ENCODE results near the gene MPHOSPH6. TPM values are rescaled to one million over a fixed set of nuclear protein-coding genes. Genes with fewer than 3 reads are reported as not detected.
A peak's percentile ranks its signal among the peaks of the same experiment; 100 is the strongest.

Gene MPHOSPH6
- total and polyA plus RNA-seq, 2 of the 13 experiments (the other 11 are each of a cell fraction or from before 2014, with no cell fraction given), result 28.4 to 76.4 TPM

DNA sequence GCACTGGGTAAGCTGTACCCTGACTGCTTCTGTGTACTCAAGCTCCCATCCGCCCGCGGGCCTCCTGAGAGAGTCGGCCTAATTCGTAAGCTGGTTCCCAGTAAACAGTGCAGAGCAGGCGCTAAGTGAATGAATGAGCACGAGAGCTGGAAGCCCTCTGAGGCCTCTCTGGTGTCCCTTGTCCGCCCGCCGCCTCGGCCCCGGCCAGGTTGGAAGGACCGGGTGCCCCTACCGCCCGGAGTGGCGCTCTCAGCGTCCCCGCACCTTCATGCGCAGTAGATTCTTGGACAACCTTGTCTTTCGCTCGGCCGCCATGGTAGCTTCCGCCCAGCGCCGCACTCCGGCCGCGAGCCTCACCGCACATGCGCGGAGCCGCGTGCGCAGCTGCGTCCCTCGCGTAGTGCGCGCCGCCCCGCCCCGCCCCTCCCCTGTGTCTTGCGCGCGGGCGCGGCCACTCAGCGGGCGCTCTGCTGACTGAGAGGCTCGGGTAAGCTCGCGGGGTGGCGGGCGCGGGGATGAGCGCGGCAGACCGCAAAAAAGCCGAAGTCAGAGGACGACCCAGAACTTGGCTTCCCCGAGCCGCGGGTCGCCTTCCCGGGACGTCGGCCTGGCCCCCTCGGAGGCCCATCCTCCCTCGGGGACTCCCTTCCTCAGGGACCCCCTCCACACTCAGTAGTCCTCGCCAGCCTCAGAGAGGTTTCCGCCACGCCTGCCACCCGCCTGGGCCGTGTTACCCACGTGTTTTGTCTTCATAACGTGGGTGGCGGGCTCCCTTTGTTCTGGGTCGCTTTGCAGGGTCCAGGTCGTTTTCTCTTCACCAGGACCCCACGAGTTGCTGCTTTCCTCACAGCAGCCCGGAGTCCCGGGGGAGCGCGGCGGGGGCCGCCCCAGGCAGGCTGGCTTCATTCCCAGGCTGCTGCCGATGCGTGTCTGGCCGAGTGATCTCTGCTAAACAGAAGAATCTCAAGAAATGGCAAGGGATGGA, at the start of gene MPHOSPH6 (continued):
- TF ChIP-seq SALL1 (CRISPR knock-in tag; IDR thresholded peaks at IDR 0.05) (peak; percentile 95), ZNF879 (CRISPR knock-in tag; IDR thresholded peaks at IDR 0.05) (no peak), NFIB (CRISPR knock-in tag; IDR thresholded peaks at IDR 0.05; ENCODE audit: borderline replicate concordance) (no peak; the same call in 1 of the 2 replicates), SRY (CRISPR knock-in tag; IDR thresholded peaks at IDR 0.05) (peak; percentile 79), MIXL1 (CRISPR knock-in tag; IDR thresholded peaks at IDR 0.05) (no peak; the same call in 1 of the 2 replicates), ZNF30 (CRISPR knock-in tag; IDR thresholded peaks at IDR 0.05) (no peak), ZNF317 (CRISPR knock-in tag; IDR thresholded peaks at IDR 0.05) (peak; percentile 94), ZNF292 (CRISPR knock-in tag; IDR thresholded peaks at IDR 0.05; ENCODE audit: borderline replicate concordance, low read depth) (peak; percentile 30; the same call in 1 of the 2 replicates), ZFP36L2 (CRISPR knock-in tag; IDR thresholded peaks at IDR 0.05) (no peak; the same call in 1 of the 2 replicates), ZNF296 (CRISPR knock-in tag; conservative IDR thresholded peaks at IDR 0.05) (peak; percentile 68; the same call in 1 of the 2 replicates), IRF2 (CRISPR knock-in tag; IDR thresholded peaks at IDR 0.05) (peak; percentile 81), RCOR2 (CRISPR knock-in tag; IDR thresholded peaks at IDR 0.05) (0 out of 2 replicates have a peak, but pooled peaks have one; percentile 6), MIER3 (CRISPR knock-in tag; IDR thresholded peaks at IDR 0.05; ENCODE audit: borderline replicate concordance) (peak; percentile 36; the same call in 1 of the 2 replicates), ZNF615 (CRISPR knock-in tag; IDR thresholded peaks at IDR 0.05; ENCODE audit: borderline replicate concordance) (0 out of 2 replicates have a peak, but pooled peaks have one; percentile 52)
- TF ChIP-seq, protein P1, sequence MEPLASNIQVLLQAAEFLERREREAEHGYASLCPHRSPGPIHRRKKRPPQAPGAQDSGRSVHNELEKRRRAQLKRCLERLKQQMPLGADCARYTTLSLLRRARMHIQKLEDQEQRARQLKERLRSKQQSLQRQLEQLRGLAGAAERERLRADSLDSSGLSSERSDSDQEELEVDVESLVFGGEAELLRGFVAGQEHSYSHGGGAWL (CRISPR knock-in tag; IDR thresholded peaks at IDR 0.05), result peak; percentile 91; the same call in 1 of the 2 replicates
- TF ChIP-seq, protein P2, sequence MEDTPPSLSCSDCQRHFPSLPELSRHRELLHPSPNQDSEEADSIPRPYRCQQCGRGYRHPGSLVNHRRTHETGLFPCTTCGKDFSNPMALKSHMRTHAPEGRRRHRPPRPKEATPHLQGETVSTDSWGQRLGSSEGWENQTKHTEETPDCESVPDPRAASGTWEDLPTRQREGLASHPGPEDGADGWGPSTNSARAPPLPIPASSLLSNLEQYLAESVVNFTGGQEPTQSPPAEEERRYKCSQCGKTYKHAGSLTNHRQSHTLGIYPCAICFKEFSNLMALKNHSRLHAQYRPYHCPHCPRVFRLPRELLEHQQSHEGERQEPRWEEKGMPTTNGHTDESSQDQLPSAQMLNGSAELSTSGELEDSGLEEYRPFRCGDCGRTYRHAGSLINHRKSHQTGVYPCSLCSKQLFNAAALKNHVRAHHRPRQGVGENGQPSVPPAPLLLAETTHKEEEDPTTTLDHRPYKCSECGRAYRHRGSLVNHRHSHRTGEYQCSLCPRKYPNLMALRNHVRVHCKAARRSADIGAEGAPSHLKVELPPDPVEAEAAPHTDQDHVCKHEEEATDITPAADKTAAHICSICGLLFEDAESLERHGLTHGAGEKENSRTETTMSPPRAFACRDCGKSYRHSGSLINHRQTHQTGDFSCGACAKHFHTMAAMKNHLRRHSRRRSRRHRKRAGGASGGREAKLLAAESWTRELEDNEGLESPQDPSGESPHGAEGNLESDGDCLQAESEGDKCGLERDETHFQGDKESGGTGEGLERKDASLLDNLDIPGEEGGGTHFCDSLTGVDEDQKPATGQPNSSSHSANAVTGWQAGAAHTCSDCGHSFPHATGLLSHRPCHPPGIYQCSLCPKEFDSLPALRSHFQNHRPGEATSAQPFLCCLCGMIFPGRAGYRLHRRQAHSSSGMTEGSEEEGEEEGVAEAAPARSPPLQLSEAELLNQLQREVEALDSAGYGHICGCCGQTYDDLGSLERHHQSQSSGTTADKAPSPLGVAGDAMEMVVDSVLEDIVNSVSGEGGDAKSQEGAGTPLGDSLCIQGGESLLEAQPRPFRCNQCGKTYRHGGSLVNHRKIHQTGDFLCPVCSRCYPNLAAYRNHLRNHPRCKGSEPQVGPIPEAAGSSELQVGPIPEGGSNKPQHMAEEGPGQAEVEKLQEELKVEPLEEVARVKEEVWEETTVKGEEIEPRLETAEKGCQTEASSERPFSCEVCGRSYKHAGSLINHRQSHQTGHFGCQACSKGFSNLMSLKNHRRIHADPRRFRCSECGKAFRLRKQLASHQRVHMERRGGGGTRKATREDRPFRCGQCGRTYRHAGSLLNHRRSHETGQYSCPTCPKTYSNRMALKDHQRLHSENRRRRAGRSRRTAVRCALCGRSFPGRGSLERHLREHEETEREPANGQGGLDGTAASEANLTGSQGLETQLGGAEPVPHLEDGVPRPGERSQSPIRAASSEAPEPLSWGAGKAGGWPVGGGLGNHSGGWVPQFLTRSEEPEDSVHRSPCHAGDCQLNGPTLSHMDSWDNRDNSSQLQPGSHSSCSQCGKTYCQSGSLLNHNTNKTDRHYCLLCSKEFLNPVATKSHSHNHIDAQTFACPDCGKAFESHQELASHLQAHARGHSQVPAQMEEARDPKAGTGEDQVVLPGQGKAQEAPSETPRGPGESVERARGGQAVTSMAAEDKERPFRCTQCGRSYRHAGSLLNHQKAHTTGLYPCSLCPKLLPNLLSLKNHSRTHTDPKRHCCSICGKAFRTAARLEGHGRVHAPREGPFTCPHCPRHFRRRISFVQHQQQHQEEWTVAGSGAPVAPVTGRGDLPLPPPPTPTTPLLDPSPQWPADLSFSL (CRISPR knock-in tag; IDR thresholded peaks at IDR 0.05), result 0 out of 2 replicates have a peak, but pooled peaks have one; percentile 46
- TF ChIP-seq, protein P3, sequence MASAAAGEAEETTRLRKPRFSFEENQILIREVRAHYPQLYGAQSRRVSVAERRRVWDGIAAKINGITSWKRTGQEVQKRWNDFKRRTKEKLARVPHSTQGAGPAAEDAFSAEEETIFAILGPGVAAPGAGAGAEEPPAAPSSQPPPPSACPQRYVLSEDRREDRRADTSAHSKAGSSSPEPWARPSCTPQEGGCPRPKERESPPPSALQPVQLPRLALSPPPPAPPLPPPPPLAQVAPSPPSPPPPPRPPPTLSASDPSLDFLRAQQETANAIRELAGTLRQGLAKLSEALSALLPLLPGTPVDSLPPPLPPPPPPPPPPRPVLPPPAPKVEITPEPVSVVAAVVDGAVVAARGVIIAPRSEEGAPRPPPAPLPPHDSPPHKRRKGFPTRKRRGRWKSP (CRISPR knock-in tag; IDR thresholded peaks at IDR 0.05), result peak; percentile 99
- TF ChIP-seq, protein P4, sequence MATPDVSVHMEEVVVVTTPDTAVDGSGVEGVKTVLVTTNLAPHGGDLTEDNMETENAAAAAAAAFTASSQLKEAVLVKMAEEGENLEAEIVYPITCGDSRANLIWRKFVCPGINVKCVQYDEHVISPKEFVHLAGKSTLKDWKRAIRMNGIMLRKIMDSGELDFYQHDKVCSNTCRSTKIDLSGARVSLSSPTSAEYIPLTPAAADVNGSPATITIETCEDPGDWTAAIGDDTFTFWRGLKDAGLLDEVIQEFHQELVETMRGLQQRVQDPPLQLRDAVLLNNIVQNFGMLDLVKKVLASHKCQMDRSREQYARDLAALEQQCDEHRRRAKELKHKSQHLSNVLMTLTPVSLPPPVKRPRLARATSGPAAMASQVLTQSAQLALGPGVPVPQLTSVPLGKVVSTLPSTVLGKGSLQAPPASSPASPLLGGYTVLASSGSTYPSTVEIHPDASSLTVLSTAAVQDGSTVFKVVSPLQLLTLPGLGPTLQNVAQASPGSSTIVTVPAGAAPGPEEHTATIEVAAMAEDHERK (CRISPR knock-in tag; IDR thresholded peaks at IDR 0.05; ENCODE audit: low read depth), result peak; percentile 89

Measured in HepG2 (cell line).